HG03469 (cell line): ENCODE measurements around the gene PDYN.

Experiments used
- ATAC-seq: cut with Tn5 transposase; IDR thresholded peaks from one replicate; pipeline ENCODE4 v1.9.1; 2021; ENCODE audit warnings: mild to moderate bottlenecking, moderate library complexity, moderate number of reproducible peaks; ENCODE audit not compliant: unreplicated experiment

Gene PDYN

DNA sequence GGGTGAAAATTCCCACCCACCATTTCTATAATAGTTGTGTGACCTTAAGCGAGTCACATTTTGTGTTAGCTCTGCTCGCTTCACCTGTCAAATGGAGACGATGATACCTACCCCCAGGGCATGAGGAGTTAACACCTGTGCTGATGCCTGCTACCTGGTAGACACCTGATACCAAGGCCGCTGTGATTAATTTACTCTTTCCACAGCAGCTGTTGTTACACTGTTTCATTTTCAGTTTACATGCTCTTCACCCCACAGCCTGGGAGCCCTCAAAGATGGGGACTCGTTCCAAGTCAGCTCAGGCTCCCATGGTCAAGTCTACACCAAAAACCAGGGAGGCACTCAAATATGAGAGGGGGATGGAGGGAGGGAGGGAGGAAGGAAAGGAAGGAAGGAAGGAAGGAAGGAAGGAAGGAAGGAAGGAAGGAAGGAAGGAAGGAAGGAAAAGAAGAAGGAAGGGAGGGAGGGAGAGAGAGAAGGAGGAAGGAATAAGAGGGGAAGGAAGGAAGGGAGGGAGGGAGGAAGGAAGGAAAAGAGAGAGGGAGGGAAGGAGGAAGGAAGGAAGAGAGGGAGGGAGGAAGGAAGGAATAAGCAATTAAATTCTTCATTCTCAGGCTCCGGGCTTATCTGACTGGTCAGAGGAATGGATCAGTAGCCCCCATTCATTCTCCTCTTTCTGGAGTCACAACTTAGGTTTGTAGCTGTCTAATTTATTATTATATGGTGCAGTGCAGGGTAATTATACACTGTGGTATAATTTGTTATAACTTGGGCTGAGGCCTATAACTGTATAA lies 40.9 kb downstream of the PDYN start:
- ATAC-seq = no peak

DNA sequence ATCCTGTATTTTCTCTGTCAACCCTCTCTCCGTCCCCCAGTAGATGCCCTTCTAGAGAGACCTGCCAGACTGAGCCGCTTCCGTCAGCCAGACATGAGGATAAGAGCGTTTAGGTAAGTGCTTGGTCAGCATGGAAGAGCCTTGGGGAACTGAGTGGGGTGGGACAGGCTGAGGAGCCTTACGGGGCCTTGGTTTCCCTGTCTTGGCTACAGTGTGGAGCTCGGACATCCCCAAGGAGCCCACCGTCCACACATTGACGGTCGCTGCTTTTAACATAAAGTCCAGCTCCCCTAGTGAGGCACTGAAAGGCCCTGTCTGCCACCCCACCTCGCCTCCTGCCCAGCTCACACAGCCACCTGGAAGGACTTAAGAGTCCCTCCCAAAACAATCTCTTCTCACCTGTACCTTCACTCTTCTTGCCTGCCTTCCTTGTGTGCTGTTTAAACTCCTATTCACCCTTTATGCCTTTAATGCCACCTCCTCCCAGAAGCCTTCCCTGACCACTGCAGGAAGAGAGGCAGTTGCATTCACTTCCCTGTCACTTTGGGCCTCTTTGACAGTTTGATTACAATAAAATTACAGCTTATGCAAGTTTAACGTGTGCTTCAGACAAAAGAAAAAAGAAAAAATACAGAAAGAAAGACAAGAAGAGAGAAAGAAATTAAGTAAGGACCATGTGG lies 42.3 kb downstream of the PDYN start:
- ATAC-seq = no peak

GRCh38 chr20:1950836-1951235 lies 43.0 kb downstream of the PDYN start:
- no peak for ATAC-seq

- ATAC-seq = no peak
These were observed 44.3 kb downstream of the PDYN start for GRCh38 chr20:1949347-1950100.

- no peak for ATAC-seq
These were observed 46.4 kb downstream of the PDYN start for GRCh38 chr20:1947535-1947846.

DNA sequence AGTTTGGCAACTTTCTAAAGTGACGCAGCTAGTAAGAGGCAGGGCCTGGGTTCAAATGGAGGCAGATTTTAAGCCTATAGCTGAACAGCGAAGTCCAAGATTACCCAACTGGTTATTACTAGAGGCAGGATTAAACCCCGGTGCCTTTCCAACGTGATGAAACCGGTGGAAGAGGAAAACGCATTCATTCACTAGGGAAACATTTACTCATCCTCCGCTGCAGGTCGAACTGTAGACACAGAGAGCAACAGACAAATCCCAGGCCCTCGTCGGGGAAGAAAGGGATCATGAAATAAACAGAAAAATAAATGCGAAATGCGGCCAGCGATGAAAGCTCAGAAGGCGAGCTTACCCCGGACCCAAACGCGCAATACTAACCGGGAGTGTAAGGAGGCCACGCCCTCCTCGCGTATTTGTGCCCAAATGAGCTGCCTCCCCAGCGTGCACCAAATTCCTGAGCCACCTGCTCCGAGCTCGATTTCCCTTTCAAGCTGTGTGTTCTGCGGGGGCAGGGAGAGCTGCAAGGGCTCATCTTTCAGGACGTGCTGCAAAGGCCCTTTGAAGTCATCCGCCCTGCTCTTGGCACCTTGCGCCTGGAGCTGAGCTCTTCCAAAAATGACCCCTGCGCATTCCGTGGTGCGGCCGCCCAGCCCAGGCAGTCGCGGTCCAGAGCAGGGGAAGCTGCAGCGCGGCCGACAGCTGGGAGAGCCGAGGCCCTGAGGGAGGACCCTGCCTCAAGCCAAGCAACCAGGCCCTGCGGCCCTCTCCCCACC lies 46.9 kb downstream of the PDYN start:
- no peak for ATAC-seq

GRCh38 chr20:1946442-1946761 lies 47.5 kb downstream of the PDYN start:
- no peak for ATAC-seq

DNA sequence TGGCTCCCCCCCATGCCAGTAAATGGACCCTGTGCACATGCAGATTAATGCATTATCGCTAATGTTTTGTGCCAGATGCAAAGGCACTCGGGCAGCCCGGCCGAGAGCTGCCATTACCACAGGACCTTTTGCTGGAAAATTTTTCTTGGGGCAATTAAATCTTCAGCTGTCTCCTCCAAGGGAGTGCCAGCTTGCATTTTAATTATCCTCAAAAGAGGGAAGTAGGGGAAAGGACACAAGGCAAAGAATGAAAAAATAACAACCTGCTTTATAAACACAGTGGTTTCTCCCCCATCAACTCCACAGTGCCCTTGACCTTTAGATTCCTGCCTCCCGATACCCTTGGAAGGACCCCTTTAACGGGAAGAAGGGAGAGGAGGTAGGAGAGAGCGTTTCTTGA lies 48.2 kb downstream of the PDYN start:
- no peak for ATAC-seq

GRCh38 chr20:1945134-1945618 lies 48.7 kb downstream of the PDYN start:
- ATAC-seq = no peak

GRCh38 chr20:1944345-1945091 lies 49.3 kb downstream of the PDYN start:
- no peak for ATAC-seq

DNA sequence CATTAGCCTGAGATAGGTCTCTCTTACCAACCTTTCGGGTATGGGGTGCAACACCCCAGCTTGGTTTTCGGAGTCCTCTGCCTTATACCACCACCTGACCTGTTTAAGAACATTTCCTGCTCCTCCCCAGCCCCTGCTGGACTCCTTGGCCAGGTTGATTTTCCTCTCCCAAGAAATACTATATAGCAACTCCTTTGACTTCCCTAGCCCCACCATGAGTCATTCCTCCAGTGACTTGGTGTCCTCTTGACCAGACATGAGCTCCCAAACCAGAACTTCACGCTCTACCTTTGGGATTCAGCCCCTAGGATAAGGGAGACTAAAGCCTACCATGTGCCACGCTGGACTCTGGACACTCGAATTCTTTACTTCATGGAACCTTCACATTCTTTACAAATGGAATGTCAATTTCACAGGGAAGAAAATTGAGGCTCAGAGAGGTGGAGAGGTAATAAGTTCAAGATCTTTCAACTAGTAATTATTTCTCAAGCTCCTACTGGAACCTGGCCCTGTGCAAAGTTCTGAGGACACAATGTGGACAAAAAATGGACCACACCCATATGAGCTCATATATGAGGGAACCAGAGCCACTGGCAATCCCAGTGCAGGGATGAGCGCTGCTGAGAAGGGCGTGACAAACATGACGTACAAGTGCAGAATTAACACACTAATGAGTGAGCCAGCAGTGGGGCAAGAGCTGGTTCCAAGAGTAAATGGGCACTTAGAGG lies 50.4 kb downstream of the PDYN start:
- ATAC-seq = no peak

DNA sequence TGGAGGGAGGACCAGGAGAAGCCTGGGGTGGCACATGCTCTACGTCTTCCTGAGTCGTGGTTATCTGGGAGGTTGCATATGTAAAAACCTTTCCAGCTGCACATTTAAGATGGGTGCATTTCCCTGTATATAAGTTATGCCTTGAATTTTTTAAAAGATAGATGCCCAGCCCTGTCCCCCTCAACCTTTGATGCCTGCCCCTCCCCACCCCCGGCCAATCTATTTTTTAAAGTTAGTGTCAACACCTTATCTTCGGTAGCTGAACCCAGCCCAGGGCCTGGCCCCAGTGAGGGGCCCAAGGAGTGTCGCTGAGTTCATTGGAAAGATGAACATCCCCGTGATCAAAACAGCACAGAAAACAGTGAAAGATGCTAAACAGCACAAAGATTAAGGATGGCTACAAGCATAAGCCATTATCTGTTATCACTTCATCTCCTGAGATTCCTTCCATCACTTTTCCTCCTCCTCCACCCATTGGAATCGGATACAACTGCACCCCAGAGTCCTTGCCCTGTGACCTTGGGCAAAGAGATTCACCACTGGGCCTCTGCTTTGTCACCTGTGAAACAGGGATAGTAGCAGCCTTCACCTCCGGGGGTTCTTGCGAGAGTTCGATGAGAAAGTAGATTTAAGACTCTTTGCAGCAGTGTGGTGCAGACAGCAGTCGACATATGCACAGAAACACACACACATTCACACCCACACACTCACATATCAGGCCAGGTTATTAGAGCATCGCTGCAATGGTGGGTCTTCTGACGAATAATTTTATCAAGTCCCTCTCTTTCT lies 51.2 kb downstream of the PDYN start:
- ATAC-seq = no peak

DNA sequence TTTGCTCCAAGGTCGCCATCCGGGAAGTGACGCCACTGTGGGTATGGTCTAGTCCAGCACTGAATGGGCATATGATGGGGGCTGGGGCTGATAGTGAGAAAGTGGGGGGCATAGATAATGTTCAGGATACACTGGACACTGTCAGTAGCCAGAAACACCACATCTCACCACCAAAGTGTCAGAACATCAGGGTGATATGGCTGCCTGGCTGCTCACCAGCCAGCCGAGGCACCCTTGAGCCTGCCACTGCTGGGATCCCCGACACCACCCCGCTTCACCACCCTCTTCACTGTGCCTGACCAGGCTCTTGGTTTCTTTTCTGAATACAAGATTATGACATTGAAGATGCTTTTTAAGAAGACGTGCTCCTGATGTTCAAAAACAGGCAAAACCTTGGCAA lies 51.8 kb downstream of the PDYN start:
- ATAC-seq = no peak

- no peak for ATAC-seq
These were observed 52.6 kb downstream of the PDYN start for GRCh38 chr20:1941226-1941625.

DNA sequence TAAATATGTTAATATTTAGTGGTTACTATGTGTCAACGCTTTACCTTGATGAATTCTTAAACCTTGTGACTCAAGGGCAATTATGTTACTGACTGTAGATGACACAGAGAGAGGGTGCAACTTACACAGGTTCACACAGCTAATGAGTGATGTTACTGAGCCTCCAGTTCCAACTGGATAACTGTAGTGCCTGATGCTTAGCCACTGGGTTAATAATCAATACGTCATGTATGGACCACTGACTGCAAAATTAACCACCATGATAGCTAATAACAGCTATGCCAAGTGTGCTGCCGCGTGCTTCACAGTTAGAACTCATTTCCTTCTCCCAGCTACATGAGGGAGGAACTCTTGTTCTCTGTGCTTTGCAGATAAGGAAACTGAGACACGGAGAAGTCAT lies 53.3 kb downstream of the PDYN start:
- no peak for ATAC-seq

GRCh38 chr20:1939270-1939595 lies 54.6 kb downstream of the PDYN start:
- no peak for ATAC-seq

DNA sequence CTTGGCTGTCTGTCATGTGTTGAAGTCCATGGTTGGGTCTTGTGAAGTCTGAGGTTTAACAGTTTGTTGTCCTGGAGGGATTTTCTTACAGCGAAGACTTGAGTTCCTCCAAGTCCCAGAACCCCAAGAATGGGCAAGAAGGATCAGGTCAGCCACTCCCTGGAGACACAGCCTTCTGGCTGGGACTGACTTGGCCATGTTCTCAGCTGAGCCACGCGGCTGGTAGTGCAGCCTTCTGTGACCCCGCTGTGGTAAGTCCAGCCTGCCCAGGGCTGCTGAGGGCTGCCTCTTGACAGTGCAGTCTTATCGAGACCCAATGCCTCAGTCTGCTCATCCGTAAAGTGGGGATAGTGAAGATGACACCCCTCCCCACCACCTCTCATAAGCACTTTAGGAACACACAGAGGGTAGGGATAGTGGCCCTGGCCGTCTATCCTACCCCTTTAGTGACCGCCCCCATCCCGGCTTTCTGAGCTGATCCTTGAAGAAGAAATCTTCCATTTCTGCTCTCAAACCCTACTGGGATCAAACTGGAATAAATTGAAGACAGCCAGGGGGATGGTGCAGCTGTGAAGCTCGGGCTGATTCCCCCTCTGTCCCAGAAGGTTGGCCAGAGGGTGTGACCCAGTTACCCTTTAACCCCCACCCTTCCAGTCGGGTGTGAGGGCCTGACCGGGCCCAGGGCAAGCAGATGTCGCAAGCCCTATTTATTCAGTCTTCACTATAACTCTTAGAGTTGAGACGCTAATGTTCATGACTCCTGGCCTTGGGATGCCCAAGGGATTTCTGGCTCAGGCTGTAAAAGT lies 55.2 kb downstream of the PDYN start:
- no peak for ATAC-seq

- no peak for ATAC-seq
These were observed 56.4 kb downstream of the PDYN start for GRCh38 chr20:1937316-1937976.
